Activated CD8-positive, alpha-beta memory T cell treated with anti-CD3 and anti-CD28 coated beads, Interleukin-2, amount 50 U/mL, for 24 hours (primary cell): Measurements from ENCODE around the gene CEP128.
"Not testable (repeated sequence)": the region's sequence is repeated elsewhere in the genome, so short reads cannot be mapped to it uniquely, and the experiment has no call there.

Source experiments
- DNase-seq: peaks from one replicate; pipeline ENCODE4 v3.0.0-alpha.2; 2020; ENCODE audit errors: extremely low read depth

The CEP128 gene

DNA sequence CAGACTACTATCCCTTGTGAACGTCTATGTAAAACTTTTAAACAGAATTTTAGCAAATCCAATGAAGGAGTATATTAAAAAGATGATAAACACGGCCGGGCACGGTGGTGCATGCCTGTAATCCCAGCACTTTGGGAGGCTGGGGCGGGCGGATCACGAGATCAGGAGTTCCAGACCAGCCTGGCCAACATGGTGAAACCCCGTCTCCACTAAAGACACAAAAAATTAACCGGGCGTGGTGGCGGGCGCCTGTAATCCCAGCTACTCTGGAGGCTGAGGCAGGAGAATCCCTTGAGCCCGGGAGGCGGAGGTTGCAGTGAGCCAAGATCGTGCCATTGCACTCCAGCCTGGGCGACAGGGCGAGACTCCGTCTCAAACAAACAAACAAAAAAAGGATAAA lies 11.7 kb upstream of the CEP128 start:
- DNase-seq: not testable (repeated sequence)

DNA sequence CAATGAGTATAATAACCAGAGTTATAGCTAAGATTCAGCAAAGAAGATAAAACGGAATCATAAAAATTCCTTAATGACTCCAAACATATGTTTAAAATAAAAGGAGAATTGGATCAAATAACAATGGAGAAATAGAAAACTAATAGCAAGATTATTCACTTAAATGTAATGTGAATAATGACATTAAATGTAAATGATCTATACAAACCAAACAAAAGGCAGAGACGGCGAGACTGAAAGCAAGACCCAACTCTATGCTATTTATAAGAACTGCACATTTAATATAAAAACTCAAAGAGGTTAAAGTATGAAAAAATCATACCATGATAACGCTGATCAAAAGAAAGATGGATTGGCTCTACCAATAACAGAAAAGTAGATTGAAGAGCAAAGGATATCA lies 10.0 kb upstream of the CEP128 start:
- no peak for DNase-seq

DNA sequence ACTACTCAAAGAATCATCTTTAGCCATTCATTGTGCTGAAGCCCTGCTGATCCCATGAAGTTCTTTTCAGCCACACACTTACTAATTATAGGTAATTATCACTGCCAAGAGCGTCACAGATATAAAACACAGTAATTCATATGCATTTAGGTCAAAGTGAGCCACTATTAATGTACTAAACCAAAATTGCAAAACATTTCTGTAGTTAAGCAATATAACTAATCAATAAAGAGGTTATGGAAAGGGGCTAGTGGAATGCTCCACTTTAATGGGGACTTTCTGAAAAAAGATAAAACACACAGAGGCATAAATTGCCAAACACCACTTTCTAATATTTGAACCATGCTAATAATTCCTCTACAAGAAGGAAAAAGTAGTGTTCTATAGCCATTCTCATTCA lies 6.8 kb upstream of the CEP128 start:
- DNase-seq: no peak

DNA sequence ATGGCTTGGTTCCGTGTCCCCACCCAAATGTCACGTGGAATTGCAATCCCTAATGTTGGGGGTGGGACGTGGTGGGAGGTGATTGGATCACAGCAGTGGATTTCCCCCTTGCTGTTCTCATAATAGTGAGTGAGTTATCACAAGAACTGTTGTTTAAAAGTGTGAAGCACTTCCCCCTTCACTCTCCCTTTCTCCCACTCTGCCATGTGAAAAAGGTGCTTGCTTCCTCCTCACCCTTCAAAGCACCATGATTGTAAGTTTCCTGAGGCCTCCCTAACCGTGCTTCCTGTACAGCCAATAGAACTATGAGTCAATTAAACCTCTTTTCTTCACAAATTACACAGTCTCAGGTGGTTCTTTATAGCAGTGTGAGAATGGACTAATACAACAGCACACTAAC lies 5.3 kb upstream of the CEP128 start:
- no peak for DNase-seq

DNA sequence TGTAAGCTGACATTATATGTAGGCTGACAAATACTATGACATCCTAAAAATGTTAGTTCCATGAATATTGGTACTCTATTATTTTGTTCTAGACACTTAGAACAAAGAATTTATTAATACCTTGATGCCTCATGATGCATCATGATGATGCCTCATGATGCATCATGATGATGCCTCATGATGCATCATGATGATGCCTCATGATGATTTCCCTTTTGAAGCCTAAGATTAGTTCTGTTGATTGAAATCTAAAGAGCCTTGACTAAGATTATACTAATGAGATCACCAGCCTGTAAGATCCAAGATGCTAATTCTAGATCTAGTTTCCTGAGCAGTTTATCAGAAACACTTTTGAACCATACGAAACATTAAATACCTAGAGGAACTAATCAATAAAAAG lies 4.6 kb upstream of the CEP128 start:
- no peak for DNase-seq

DNA sequence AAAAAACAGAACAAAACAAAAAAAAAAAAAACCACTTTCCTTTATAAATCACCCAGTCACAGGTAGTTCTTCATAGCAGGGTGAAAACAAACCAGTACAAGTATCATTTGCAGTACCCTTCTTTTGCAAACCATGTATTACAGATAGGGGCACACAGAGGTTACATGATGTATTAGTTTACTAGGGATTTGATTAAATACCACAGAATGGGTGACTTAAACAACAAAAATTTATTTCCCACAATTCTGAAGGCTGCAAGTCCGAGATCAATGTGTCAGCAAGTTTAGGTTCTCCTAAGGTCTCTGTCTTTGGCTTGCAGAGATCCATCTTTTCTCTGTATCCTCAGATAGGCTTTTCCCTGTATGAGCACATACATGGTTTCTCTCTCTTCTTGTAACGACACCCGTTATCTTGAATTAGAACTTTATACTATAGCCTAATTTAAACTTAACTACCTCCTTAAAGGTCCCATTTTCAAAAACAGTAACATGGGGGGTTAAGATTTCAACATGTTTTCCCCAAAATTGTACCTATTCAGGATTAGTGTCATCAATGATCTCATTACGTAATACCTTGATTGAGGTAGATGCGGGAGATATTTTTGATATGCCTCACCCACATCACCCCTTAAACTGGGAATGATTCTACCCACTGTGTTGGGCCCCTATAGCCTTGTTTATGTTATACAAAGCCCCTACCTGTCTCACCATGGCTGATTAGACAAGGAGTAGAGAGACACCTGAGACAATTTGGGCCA lies 3.5 kb upstream of the CEP128 start:
- DNase-seq: no peak

DNA sequence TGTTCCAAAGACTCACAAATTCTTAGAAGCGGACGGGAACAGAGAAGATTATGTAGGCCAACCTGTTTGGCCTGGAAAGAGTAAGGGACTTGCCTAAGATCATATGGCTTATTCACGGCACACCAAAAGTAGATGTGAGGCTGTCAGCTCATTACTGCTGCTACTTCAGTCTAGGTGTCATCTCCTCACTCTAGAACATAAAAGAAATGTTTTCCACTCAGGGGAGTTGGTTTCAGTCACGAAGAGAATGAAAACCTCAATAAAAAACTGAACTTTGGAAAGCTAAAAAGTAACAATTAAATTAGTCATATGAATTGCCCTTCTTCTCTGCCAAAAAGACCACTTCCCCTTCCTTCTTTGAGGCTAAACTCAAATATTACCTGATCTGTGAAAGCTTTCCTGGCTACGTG lies 658 bp upstream of the CEP128 start:
- no peak for DNase-seq

DNA sequence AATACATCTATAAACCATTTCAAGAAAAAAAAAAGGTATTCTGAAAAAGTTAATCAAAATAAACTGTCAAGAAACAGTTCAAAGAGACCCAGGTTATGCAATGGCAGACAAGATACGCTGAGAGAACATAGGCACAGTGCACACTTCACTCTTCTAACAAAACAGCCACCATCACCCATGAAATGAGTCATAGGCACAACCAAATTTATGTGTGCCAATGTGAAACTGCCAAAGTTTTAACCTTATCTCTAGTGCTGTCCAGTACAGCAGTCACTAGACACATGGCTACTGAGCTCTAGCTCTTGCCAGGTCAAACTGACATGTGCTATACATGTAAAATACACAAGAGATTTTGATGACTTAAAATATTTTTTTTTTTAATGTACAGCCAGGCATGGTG lies 1.4 kb downstream of the CEP128 start:
- DNase-seq: no peak

DNA sequence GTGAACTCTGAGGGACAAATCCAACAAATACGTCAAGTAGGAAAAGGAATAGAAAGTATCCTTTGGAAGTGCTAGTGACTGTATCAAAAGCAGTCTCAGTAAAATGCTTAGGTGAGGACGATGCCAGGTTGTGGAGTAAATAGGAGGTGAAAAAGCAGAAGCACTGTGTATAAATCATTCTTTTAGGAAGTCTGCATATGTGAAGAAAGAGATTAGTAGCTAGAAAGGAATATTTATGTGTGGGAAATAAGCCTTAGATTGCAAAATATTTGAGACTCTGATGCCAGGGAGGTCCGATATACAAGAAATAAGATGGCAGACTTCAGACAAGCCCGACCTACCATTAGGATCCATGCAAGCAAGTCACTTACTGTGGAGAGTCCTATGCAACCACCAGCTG lies 7.9 kb downstream of the CEP128 start:
- no peak for DNase-seq

DNA sequence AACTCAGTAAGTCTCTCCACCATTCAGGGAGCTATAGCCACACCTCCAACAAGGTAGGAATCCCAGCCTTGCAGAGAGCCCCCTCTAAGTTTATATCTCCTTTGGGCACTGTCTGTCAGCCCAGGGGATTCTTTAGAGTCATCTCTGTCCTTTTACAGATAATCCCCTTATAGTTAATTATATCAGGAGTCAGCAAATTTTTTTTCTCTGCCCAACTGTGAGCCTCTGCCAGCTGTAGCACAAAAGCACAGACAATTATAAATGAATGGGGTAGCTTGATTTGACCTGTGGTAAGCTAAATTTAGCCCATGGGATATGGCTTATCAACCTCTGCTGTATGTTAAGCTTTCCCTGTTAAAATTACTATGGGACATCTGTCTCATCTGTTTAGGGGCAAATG lies 8.3 kb downstream of the CEP128 start:
- DNase-seq: no peak

DNA sequence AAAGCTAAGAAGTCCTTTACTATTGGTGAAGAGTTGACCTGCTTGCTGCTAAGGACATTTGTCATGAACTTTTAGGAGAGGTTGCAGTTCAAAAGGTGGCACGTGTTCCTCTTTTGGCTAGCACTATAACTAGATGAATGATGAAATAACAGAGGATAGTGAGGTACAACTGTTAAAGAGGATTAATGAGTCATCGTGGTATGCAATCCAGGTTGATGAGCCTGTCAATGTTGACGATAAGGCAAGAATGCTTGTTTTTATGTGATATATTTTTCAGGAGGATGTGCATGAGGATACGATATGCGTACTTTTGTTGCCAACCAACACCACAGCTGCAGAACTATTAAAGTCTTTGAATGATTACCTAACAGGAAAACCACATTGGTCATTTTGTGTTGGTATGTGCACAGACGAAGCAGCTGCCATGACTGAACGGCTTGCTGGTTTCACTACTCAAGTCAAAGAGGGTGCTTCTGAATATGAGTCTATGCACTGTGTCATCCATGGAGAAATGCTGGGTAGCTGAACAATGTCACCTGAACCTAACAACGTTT lies 10.6 kb downstream of the CEP128 start:
- no peak for DNase-seq

DNA sequence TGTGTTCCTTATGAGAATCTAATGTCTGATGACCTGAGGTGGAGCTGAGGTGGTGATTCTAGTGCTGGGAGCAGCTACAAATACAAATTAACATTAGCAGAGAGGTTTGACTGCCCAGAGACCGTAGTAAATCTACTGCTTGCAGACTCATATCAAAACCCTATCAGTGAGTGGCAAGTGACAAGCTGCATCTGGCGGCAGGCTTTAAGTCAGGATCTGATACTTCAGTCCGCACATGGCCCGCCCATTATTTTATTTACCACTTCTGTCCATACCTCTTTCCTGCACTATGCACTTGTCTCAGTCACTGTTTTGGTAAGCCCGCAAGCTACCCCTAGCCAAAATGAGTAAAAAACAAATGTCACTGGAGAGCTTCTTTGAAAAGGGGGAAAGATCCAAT lies 11.4 kb downstream of the CEP128 start:
- no peak for DNase-seq

DNA sequence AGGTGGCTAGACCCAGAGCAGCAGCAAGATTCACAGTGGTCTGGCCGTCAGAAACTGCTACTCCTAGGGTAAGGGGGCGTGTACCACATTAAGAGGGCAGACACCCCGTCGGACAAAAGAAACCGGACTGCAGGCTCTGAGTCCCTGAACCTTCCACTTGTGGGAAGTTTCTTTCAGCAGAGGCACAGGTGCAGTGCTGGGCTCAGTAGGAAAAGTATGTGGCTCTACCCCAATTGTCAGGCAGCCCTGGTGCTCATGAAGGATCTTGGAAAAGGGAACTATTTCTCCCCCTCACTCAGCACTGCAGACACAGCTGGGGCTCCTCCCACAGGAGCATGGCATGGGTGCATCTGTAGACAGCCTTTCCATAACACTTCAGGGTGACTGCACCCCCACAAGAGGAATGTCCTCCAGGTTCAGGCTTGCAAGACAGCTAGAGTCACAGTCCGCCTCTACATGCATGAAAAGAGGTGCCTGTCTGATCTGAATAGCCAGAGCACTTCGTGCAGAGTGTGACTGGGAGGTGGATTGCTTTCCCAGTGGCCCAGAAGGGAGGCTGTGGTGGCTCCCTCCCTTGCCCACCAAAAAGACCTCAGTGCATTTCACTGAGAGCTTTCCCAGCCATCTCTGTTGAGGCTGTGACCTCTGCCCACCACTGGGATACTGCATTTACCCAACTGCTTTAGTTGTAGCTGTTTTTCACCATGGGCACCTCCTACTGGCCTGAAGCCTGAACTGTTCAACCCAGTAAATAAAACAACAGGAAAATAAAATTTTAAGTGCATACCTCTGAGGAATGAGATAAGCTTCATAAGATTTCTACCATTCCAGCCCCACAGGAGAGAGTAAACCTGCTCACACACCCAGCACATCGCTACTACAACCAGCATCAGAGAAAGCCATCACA lies 14.2 kb downstream of the CEP128 start:
- no peak for DNase-seq

DNA sequence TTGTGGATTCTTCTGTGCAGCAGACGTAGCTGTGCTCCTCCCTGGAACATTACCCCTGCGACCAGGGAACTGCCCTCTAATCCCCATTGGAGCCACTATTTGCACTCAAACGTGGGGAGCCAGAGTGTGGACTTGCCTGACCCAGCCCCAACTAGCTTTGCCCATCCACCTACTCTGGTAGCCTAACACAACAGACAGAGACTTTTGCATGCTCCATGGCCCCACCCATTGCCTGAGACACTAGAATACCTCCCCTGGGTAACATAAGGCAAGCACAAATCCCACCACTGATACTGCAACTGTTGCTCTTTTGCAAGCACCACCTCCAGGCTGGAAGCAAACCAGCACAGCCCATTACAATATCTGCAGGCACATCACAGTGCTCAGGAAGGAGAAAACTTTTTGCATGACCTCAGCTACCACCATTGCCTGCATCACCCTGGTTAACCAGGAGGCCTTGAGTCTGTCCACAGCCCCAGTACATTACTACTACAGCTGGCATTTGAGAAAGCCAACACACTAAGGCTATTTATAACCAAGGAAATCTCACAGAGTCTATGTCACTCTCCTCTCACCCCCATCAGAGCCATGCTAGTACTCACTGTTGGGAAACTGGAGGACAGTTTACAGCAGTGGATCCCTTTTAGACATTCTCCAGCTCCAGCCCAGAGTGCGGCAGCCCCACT lies 15.0 kb downstream of the CEP128 start:
- DNase-seq: no peak

DNA sequence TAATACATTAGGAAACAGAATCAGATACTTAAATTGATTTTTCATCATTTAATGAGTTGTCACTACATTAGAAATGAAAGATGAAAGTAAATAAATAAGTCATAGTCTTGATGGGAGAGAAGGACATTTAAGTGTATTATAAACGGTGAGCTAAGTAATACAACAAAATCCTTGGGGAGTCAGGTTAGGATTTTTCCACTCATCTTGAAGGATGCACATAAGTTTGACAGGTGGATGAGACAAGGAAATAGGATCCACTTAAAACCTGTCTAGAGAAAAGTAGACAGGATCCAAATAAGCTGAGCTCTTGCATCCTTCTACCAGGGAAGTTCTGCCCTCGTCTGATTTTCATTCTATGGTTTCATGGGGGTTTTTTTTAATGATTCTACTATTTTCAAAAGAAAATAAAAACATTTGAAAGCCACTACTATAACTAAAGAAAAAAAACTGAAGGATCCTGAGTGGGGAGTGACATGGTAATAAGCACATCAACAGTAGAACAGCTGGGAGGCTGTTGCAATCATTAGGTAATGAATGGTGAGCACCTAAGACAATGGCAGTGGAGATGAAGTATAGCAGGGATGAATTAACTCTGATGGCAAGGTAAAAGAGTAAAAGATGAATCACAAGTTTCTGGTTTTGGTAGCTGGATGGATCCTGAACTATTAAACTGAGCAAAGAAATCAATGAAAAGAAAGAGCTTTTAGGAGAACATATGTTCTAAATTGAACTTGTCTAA lies 17.0 kb downstream of the CEP128 start:
- DNase-seq: no peak

DNA sequence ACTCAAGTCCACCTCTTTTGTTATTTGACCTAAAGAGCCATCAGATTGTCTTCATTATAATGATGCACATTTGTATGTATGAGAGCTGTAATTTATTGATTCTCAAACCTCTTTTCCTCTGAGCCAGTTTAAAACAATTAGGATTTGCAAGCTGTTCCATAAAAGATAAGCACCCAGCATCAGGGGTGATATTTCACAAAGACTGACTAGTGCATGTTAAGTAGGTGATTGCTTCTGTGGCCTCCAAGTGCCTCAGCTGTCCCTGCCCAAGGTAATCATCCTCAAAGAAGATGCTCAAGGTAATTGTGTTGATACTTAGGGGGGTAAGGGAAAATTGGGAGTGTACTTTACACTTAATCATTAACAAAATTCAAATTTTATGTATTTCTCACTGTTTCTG lies 18.2 kb downstream of the CEP128 start:
- no peak for DNase-seq

DNA sequence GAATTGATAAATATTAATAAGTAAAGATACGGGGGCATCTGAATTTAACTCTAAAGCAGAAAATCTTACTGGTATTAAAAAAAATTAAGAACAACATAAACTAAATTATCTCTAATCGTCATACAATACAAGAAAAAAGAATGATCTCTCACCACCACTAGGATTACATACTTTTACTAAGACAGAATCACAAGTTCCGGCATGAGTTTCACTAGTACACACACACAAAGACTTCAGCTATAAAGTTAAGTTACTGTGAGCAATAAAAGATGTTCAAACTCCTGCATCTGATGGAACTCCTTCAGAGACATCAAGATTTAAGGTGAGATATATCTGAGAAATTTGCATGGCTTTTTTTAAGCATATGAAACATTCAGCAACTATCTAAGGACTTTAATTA lies 21.9 kb downstream of the CEP128 start:
- DNase-seq: no peak

DNA sequence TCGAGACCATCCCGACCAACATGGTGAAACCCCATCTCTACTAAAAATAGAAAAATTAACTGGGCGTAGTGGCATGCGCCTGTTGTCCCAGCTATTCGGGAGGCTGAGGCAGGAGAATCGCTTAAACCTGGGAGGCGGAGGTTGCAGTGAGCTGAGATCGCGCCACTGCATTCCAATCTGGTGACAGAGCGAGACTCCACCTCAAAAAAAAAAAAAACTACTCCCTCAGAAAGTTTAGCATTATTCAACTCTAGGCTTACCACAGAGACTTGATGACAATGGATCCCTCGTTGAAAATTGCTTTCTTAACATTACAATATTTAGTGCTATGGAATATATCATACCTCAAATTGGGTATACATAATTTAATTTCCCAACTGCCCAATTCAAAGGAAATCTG lies 29.5 kb downstream of the CEP128 start:
- DNase-seq: not testable (repeated sequence)

DNA sequence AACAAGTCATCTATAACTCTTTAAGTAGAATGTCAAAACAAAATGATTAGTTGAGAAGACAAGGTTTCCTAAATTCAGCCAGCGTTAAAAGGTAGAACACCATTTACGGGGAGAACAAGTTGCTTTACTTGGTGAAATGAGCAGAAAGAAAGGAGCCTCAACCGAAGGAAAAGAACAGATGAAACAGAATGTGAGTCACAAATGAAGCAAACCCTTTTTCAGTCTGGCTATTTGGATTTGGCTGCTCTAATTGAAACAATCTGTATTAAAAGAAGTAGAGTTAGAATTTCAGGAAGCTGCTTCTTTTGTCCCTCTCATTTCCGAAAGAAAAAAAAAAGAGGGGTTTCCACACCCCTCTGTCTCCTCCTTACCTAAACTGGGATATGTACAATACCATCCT lies 34.6 kb downstream of the CEP128 start:
- no peak for DNase-seq

DNA sequence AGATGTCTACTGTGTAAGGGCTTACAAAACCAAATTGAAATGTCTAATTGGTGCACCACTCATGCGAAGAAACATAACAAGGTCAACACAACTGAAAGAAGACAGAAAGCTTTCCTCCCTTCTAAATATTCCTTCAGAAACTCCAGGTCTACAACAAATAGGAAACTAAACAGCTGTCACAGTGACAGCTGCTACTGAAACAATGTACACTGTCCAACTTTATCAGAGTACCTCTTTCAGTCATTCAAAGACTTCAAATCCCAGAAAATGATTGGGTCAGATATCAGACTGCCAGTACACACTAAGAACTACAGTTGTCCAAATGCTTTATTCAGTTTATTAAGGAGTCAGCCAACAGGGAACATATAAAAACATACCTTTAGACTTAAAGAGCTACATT lies 35.2 kb downstream of the CEP128 start:
- DNase-seq: no peak

DNA sequence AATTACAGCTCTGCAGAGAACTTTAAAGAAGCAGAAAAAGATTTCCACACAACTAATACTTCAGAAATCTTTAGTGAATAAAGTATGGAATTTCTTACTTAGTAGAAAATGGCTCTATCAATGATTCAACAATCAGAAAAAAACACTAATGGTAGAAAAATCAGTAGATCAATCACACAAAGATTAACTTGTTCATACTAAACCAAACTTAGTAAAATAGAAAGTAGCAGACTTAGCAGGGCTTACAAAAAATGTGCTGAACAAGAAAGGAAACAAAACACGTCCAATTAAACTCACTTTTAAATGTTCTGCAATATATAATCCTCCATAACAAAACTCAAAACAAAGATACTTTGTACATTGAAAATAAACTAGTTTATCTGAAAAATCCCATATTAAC lies 38.9 kb downstream of the CEP128 start:
- DNase-seq: no peak

DNA sequence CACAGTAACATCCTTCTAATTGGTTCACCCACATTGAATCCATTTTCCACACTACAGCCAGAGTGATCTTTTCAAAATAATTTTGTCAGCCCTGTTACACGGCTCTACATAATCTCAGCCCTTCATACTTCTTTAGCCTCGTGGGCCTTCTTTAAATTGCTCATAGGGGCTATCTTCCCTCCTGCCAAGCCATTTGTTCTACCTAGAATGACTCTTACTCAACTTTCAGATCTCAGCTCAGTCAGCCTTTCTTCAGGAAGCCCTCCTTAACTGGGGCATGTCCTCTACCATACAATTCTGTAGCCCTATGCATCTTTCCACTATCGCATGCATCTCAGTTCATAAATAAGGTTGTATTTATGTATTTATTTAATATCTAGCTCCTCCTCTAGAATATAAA lies 39.7 kb downstream of the CEP128 start:
- DNase-seq: no peak
